B cell (primary cell): ENCODE data around the gene MYH7.

Experiments
- CTCF ChIP-seq: fragments of 200-600 bp; IDR thresholded peaks from one replicate; pipeline ENCODE4 v1.8.0; 2022; ENCODE audit warnings: antibody characterized with exemption, mild to moderate bottlenecking
- EZH2 ChIP-seq: IDR thresholded peaks from 2 replicates; pipeline ENCODE4 v1.6.1; 2012; ENCODE audit warnings: borderline replicate concordance, low read depth, mild to moderate bottlenecking, moderate library complexity, low read length; ENCODE audit not compliant: insufficient read depth, poor library complexity, severe bottlenecking

- no peak for TF ChIP-seq CTCF
- TF ChIP-seq EZH2 = no peak
These were observed 58.8 kb downstream of the MYH7 start, which contains the start of gene CMTM5 for GRCh38 chr14:23376482-23377197.
